Measurements from ENCODE around the gene HAPLN2.

DNA sequence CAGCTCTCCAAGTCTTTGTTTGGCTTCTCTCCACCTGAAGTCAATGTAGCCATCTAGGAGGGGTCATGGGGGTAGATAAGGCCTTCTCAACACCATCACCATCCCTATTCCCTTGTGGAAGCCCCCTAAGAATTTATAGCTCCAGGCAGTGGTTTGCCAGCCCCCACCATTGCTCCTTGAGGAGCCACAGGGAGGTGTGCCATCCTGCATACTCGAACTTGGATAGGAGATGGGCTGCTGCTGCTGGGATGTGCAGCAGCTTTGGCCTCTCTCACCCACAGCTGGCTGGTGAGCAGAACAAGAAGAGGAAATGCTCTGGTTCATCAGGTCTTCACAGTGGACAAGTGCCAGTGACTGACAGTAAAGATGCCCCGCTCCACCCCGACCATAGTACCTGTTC is 22.8 kb upstream of the HAPLN2 start:
- TF ChIP-seq, protein P1, sequence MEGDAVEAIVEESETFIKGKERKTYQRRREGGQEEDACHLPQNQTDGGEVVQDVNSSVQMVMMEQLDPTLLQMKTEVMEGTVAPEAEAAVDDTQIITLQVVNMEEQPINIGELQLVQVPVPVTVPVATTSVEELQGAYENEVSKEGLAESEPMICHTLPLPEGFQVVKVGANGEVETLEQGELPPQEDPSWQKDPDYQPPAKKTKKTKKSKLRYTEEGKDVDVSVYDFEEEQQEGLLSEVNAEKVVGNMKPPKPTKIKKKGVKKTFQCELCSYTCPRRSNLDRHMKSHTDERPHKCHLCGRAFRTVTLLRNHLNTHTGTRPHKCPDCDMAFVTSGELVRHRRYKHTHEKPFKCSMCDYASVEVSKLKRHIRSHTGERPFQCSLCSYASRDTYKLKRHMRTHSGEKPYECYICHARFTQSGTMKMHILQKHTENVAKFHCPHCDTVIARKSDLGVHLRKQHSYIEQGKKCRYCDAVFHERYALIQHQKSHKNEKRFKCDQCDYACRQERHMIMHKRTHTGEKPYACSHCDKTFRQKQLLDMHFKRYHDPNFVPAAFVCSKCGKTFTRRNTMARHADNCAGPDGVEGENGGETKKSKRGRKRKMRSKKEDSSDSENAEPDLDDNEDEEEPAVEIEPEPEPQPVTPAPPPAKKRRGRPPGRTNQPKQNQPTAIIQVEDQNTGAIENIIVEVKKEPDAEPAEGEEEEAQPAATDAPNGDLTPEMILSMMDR (IDR thresholded peaks at IDR 0.05) = no peak
- no peak for TF ChIP-seq POLR2A (IDR thresholded peaks at IDR 0.05)

All from adrenal gland (tissue), 5 donors.